ENCODE data around the gene ZFR.

Gene ZFR

GRCh38 chr5:32343058-32343672 is 101.4 kb downstream of the ZFR start:
- no peak for DNase-seq (ENCODE audit: low read depth)
- TF ChIP-seq, protein P1, sequence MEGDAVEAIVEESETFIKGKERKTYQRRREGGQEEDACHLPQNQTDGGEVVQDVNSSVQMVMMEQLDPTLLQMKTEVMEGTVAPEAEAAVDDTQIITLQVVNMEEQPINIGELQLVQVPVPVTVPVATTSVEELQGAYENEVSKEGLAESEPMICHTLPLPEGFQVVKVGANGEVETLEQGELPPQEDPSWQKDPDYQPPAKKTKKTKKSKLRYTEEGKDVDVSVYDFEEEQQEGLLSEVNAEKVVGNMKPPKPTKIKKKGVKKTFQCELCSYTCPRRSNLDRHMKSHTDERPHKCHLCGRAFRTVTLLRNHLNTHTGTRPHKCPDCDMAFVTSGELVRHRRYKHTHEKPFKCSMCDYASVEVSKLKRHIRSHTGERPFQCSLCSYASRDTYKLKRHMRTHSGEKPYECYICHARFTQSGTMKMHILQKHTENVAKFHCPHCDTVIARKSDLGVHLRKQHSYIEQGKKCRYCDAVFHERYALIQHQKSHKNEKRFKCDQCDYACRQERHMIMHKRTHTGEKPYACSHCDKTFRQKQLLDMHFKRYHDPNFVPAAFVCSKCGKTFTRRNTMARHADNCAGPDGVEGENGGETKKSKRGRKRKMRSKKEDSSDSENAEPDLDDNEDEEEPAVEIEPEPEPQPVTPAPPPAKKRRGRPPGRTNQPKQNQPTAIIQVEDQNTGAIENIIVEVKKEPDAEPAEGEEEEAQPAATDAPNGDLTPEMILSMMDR (conservative IDR thresholded peaks at IDR 0.05; ENCODE audit: low read depth, low read length), result no peak
- no peak overlapping the region for H3K4me3 ChIP-seq (ENCODE audit: low read length)

DNA sequence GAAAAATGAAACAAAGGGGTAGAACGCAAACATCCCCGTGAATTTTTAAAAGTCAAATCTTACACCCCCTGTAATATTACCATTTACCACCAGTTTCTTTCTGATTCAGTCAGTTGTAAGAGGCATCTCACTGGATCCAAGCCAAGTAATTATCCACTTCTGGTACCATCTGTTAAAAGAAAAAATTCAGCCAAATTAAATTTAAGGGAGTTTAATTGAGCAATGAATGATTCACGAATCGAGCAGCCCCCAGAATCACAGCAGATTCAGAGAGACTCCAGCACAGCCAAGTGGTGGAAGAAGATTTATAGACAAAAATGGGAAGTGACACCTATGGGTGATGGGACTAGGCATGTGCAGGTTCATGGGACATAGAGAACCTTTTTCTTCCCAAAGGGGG is 101.9 kb downstream of the ZFR start:
- DNase-seq (ENCODE audit: low read depth), result no peak
- TF ChIP-seq, protein P1 (conservative IDR thresholded peaks at IDR 0.05; ENCODE audit: low read depth, low read length), result no peak
- H3K4me3 ChIP-seq (ENCODE audit: low read length), result no peak overlapping the region

GRCh38 chr5:32339878-32340277 is 104.7 kb downstream of the ZFR start:
- TF ChIP-seq, protein P1 (conservative IDR thresholded peaks at IDR 0.05; ENCODE audit: low read depth, low read length), result no peak
- DNase-seq (ENCODE audit: low read depth), result no peak
- H3K4me3 ChIP-seq (ENCODE audit: low read length), result no peak overlapping the region

DNA sequence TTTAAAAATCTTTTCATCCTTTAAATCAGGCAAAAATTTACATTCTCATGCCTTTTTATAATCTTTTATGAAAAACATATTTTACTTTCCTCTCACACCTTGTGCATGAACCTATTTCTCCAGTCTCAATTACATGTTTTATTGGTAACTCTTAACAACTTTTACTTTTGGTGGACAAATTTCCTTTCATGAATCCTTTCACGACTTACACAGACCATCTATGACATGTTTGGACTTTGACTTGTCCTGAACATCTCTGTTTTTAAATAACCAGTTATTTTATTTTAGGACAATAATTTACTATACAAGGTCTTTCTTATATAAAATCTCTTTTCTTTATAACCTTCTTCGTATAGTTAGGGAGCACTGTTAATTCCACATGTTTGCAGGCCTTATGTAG is 105.3 kb downstream of the ZFR start:
- TF ChIP-seq, protein P1 (conservative IDR thresholded peaks at IDR 0.05; ENCODE audit: low read depth, low read length), result no peak
- no peak overlapping the region for H3K4me3 ChIP-seq (ENCODE audit: low read length)
- no peak for DNase-seq (ENCODE audit: low read depth)

DNA sequence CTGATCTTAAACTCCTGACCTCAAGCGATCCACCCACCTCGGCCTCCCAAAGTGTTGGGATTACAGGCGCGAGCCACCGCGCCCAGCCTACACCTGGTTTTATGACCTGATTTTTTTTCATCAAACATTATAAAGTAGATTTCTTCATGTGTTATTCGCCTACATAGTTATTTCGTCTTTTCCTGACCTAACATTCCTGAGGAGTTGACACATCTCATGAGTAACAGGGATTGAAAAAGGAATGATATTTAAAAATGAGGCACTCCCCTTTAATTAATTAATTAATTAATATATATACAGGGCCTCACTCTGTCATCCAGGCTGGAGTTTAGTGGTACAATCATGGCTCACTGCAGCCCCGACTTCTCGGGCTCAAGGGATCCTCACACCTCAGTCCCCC is 111.6 kb downstream of the ZFR start:
- H3K4me3 ChIP-seq (ENCODE audit: low read length), result no peak overlapping the region
- TF ChIP-seq, protein P1 (conservative IDR thresholded peaks at IDR 0.05; ENCODE audit: low read depth, low read length), result no peak
- DNase-seq (ENCODE audit: low read depth), result no peak

DNA sequence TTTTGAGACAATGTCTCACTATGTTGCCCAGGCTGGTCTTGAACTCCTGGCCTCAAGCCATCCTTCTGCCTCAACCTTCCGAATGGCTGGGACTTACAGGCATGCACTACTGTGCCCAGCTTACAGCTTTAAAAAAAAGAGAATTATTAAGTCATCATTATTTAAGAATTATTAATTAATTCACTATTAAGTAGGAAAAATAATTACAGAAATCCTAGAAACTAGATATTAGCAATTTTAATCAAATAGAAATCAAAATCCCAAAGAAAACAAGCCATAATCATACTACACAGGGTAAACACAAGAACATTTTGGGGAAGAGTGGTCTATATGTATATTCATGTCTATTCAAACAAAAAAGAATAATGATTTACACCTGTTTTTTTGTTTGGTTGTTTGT is 112.2 kb downstream of the ZFR start:
- TF ChIP-seq, protein P1 (conservative IDR thresholded peaks at IDR 0.05; ENCODE audit: low read depth, low read length), result no peak
- no peak for DNase-seq (ENCODE audit: low read depth)
- H3K4me3 ChIP-seq (ENCODE audit: low read length), result no peak overlapping the region

DNA sequence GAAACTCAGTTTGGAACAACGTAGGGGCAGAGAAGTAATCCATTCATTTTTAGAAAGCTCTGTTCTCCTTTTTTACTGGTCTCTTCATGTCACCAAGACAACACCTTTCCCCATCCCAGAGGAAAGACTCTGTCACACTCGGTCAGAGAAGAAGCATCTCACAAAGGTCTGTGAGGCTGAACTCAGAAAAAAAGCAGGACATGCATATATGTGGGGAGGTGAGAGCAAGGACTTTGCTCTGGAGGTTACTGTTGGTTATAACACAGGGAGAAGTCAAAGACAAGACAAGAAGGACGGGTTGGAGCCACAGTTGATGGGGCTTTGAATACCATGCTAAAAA is 112.6 kb downstream of the ZFR start:
- TF ChIP-seq, protein P1 (conservative IDR thresholded peaks at IDR 0.05; ENCODE audit: low read depth, low read length), result no peak
- H3K4me3 ChIP-seq (ENCODE audit: low read length), result no peak overlapping the region
- DNase-seq (ENCODE audit: low read depth), result no peak
